ENCODE data around the gene KLK1. TPM values are rescaled to one million over a fixed set of nuclear protein-coding genes. Genes with fewer than 3 reads are reported as not detected.

KLK1 gene
- polyA plus RNA-seq, 1 of the 3 experiments (the other 2 are of a cell fraction), result not detected

- no peak overlapping the region for H2AFZ ChIP-seq (ENCODE audit: low read depth)
- peak; percentile 46 for DNase-seq
- H3K36me3 ChIP-seq (replicated peaks in 1 of 2; ENCODE audit: control insufficient read depth in 1 of 2, insufficient read depth in 2 of 2, low read length in 1 of 2), result peaks cover 14 to 35% of the 10 kb centered on the region in 2 experiments
- no peaks in the 10 kb centered on the region for H3K9me2 ChIP-seq
- H3K27me3 ChIP-seq (ENCODE audit: insufficient read depth), result no peaks in the 10 kb centered on the region
- TF ChIP-seq GATA2 (CRISPR knock-in tag; IDR thresholded peaks at IDR 0.05), result no peak
- no peak for TF ChIP-seq TEAD4 (IDR thresholded peaks at IDR 0.05; ENCODE audit: borderline replicate concordance, insufficient read depth)
- TF ChIP-seq RFX5 (IDR thresholded peaks at IDR 0.05; ENCODE audit: low read length), result no peak
- TF ChIP-seq ELF1 (IDR thresholded peaks at IDR 0.05), result no peak
- no peak for TF ChIP-seq USF2 (IDR thresholded peaks at IDR 0.05; ENCODE audit: borderline replicate concordance, low read depth, low read length)
- no peak for TF ChIP-seq MXI1 (IDR thresholded peaks at IDR 0.05; ENCODE audit: low read depth, low read length)
- TF ChIP-seq EP300 (IDR thresholded peaks at IDR 0.05; ENCODE audit: borderline replicate concordance in 1 of 2, low read depth in 1 of 2, low read length in 1 of 2), result no peak
- TF ChIP-seq NRF1 (IDR thresholded peaks at IDR 0.05; ENCODE audit: low read depth, low read length), result no peak
- TF ChIP-seq USF1 (IDR thresholded peaks at IDR 0.05; ENCODE audit: borderline replicate concordance, low read depth), result no peak
- no peak for TF ChIP-seq TCF12 (IDR thresholded peaks at IDR 0.05)
- no peak for TF ChIP-seq GABPA (IDR thresholded peaks at IDR 0.05; ENCODE audit: low read depth)
- TF ChIP-seq SIN3A (IDR thresholded peaks at IDR 0.05; ENCODE audit: borderline replicate concordance, low read depth, low read length), result no peak
- no peak for TF ChIP-seq RCOR1 (IDR thresholded peaks at IDR 0.05; ENCODE audit: low read length)
- TF ChIP-seq EZH2phosphoT487 (IDR thresholded peaks at IDR 0.05; ENCODE audit: borderline replicate concordance, low read depth), result no peak
- no peak for TF ChIP-seq JUND (IDR thresholded peaks at IDR 0.05)
- H3K9me3 ChIP-seq, result no peaks in the 10 kb centered on the region
- H3K9ac ChIP-seq, result no peak overlapping the region
- H3F3A ChIP-seq (replicated peaks; ENCODE audit: insufficient read depth), result no peaks in the 10 kb centered on the region
- H3K4me2 ChIP-seq, result no peak overlapping the region
- CTCF ChIA-PET, result interaction anchor here (1.2 kb wide), 1 partner anchor 76 kb away, joined by 3 read pairs; no protein-coding TSS in a partner anchor
- H3K4me1 ChIP-seq (ENCODE audit: control insufficient read depth in 1 of 2, insufficient read depth in 2 of 2, low read depth in 1 of 2, low read length in 1 of 2), result peaks cover 7 to 12% of the 10 kb centered on the region in 2 experiments; a peak in 2 of 4 replicates
- POLR2A ChIA-PET, result interaction anchor here (1.0 kb wide), 1 partner anchor 8 kb away, joined by 3 read pairs; no protein-coding TSS in a partner anchor
- peaks cover 68% of the 10 kb centered on the region for H4K20me1 ChIP-seq (ENCODE audit: insufficient read depth)
- no peak overlapping the region for H3K27ac ChIP-seq (ENCODE audit: low read depth in 2 of 2, low read length in 1 of 2)
- 86% methylated on average over 8 of the region's 8 CpGs for WGBS (ENCODE audit: low lambda C conversion rate)
- no peak overlapping the region for H3K4me3 ChIP-seq (ENCODE audit: low read depth in 2 of 2, low read length in 1 of 2)
- H3K79me2 ChIP-seq (ENCODE audit: insufficient read depth), result peaks cover 46% of the 10 kb centered on the region
Observed at GRCh38 chr19:50801107-50801506, 22.5 kb downstream of the KLK1 start.

GRCh38 chr19:50799547-50799851, 24.1 kb downstream of the KLK1 start:
- H4K20me1 ChIP-seq (ENCODE audit: insufficient read depth), result peaks cover 75% of the 10 kb centered on the region
- H2AFZ ChIP-seq (ENCODE audit: low read depth), result no peak overlapping the region
- H3K4me1 ChIP-seq (ENCODE audit: control insufficient read depth in 1 of 2, insufficient read depth in 2 of 2, low read depth in 1 of 2, low read length in 1 of 2), result peaks cover 7 to 12% of the 10 kb centered on the region in 2 experiments; a peak in 2 of 4 replicates
- DNase-seq, result no peak
- no peak overlapping the region for H3K4me2 ChIP-seq
- no CpG with 5 or more reads among the region's 3 CpGs for WGBS (ENCODE audit: low lambda C conversion rate)
- no peak overlapping the region for H3K9ac ChIP-seq
- H3K9me3 ChIP-seq, result no peaks in the 10 kb centered on the region
- H3K36me3 ChIP-seq (replicated peaks in 1 of 2; ENCODE audit: control insufficient read depth in 1 of 2, insufficient read depth in 2 of 2, low read length in 1 of 2), result peaks cover 14 to 35% of the 10 kb centered on the region in 2 experiments
- peaks cover 46% of the 10 kb centered on the region for H3K79me2 ChIP-seq (ENCODE audit: insufficient read depth)
- POLR2A ChIA-PET, result no interaction called here
- no peaks in the 10 kb centered on the region for H3F3A ChIP-seq (replicated peaks; ENCODE audit: insufficient read depth)
- no peaks in the 10 kb centered on the region for H3K27me3 ChIP-seq (ENCODE audit: insufficient read depth)
- H3K27ac ChIP-seq (ENCODE audit: low read depth in 2 of 2, low read length in 1 of 2), result no peak overlapping the region
- H3K4me3 ChIP-seq (ENCODE audit: low read depth in 2 of 2, low read length in 1 of 2), result no peak overlapping the region
- CTCF ChIA-PET, result interaction anchor here (0.7 to 0.9 kb wide), 2 partner anchors 16 to 131 kb away, joined by 3 read pairs; no protein-coding TSS in a partner anchor
- no peaks in the 10 kb centered on the region for H3K9me2 ChIP-seq
- no peak for TF ChIP-seq TEAD4 (IDR thresholded peaks at IDR 0.05; ENCODE audit: borderline replicate concordance, insufficient read depth)
- TF ChIP-seq YY1 (IDR thresholded peaks at IDR 0.05; ENCODE audit: low read depth), result no peak
- no peak for TF ChIP-seq RCOR1 (IDR thresholded peaks at IDR 0.05; ENCODE audit: low read length)
- TF ChIP-seq RXRA (IDR thresholded peaks at IDR 0.05; ENCODE audit: borderline replicate concordance, low read depth), result no peak
- no peak for TF ChIP-seq MXI1 (IDR thresholded peaks at IDR 0.05; ENCODE audit: low read depth, low read length)
- TF ChIP-seq SMC3 (IDR thresholded peaks at IDR 0.05; ENCODE audit: low read depth, low read length), result no peak
- TF ChIP-seq GATA2 (CRISPR knock-in tag; IDR thresholded peaks at IDR 0.05), result no peak
- TF ChIP-seq MAX (IDR thresholded peaks at IDR 0.05; ENCODE audit: low read depth), result no peak
- TF ChIP-seq POLR2AphosphoS5 (IDR thresholded peaks at IDR 0.05; ENCODE audit: low read depth, low read length), result no peak
- TF ChIP-seq USF2 (IDR thresholded peaks at IDR 0.05; ENCODE audit: borderline replicate concordance, low read depth, low read length), result no peak
- TF ChIP-seq NFIC (IDR thresholded peaks at IDR 0.05; ENCODE audit: borderline replicate concordance), result no peak
- TF ChIP-seq FOSL2 (IDR thresholded peaks at IDR 0.05; ENCODE audit: borderline replicate concordance, low read depth), result no peak
- TF ChIP-seq CHD2 (IDR thresholded peaks at IDR 0.05; ENCODE audit: low read length, partially characterized antibody), result no peak
- no peak for TF ChIP-seq IRF3 (IDR thresholded peaks at IDR 0.05; ENCODE audit: low read depth, low read length)
- no peak for TF ChIP-seq PBX3 (IDR thresholded peaks at IDR 0.05)
- TF ChIP-seq TCF12 (IDR thresholded peaks at IDR 0.05), result no peak
